Measurements from ENCODE around the gene GNAQ.

DNA sequence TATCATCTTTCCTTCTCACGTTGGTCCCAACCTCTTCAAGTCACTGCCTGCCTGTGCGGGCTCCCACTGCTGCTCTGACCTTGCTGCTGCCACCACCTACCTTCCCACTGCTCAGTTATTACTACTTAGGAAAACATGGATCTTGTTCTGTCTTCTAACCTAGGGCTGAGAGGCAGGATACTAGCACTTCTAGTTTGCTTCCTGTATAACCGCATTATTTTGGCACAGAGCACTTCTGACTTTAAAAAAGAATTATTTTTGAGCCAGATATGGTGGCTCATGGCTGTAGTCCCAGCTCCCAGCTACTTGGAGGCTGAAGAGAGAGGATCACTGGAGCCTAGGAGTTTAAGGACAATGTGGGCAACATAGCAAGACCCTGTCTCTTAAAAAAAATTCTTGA lies 248.1 kb downstream of the GNAQ start:
- TF ChIP-seq, protein P1, sequence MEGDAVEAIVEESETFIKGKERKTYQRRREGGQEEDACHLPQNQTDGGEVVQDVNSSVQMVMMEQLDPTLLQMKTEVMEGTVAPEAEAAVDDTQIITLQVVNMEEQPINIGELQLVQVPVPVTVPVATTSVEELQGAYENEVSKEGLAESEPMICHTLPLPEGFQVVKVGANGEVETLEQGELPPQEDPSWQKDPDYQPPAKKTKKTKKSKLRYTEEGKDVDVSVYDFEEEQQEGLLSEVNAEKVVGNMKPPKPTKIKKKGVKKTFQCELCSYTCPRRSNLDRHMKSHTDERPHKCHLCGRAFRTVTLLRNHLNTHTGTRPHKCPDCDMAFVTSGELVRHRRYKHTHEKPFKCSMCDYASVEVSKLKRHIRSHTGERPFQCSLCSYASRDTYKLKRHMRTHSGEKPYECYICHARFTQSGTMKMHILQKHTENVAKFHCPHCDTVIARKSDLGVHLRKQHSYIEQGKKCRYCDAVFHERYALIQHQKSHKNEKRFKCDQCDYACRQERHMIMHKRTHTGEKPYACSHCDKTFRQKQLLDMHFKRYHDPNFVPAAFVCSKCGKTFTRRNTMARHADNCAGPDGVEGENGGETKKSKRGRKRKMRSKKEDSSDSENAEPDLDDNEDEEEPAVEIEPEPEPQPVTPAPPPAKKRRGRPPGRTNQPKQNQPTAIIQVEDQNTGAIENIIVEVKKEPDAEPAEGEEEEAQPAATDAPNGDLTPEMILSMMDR (IDR thresholded peaks at IDR 0.05), result no peak
- TF ChIP-seq POLR2A (IDR thresholded peaks at IDR 0.05), result no peak

All from body of pancreas (tissue), 4 donors.